GM18508 (cell line): ENCODE measurements around the gene PPIA.
"Not testable (repeated sequence)": the region's sequence is repeated elsewhere in the genome, so short reads cannot be mapped to it uniquely, and the experiment has no call there.

ENCODE experiments used
- ATAC-seq: cut with Tn5 transposase; IDR thresholded peaks from one replicate; pipeline ENCODE4 v1.9.1; 2021; ENCODE audit warnings: moderate number of reproducible peaks; ENCODE audit not compliant: insufficient read depth, unreplicated experiment

The PPIA gene

DNA sequence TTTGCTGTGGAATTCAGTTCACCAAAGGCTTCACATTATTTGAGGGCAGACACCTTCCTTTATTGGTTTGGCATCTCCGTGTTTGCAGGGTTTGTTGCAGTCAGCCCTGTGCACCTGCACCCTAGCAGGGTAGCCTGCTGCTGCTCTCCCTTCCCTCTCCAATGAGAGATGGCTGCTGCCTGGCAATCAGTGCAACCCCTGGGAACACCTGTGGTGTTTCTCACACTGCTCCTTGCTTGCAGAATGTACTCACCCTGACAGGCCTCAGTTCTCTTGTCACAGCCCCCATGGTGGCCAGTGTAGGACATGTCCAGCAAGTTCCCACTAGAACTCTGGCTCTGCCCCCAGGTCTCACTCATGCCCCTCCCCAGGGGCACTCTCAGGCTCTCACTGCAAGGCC is 12.1 kb upstream of the PPIA start:
- no peak for ATAC-seq

DNA sequence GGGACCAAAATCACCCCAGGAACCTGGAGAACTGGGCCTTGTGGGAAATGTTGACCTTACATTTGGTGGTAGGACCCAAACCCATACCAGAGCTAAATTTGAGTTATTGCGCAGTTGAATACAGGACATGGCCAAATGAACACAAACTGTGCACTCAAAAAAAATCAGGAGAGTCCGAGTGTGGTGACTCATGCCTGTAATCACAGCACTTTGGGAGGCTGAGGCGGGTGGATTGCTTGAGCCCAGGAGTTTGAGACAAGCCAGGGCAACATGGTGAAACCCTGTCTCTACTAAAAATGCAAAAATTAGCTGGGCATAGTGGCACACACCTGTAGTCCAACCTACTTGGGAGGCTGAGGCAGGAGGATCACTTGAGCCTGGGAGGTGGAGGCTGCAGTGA is 11.3 kb upstream of the PPIA start:
- not testable (repeated sequence) for ATAC-seq

DNA sequence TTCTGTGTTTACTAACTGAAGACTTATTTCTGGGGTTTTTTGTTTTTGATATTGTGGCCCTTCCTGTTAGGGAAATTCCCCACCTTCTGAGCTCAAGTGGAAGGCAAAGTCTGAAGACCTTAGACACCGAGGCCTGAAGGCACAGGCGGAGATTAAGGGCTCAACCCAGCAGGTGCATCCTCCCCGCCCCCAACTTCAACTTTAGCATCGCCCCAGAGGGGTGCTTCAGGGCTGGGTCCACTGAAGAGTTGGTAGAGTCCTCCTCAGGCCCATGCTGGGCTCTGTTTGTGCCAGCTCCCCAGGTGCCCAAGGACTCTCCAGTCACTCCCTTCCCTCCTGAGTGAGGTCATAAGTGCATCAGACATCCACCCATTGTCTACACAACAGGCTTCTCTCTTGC is 9.4 kb upstream of the PPIA start:
- no peak for ATAC-seq

DNA sequence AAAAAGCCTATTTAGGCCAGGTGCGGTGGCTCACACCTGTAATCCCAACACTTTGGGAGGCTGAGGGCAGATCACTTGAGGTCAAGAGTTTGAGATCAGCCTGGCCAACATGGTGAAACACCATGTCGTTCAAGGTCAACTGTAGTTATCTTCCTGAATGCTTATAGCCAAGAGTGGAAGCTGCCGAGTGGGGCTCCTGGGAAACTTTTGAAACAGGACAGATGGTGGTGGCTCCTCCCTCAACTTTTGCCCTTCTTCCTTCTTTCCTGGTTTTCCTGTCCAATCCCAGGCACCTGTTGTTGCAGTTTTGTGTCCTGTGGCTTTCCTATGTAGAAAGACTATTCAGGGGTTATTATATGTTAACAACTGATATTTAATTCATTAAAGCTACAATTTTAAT is 8.7 kb upstream of the PPIA start:
- ATAC-seq: no peak

DNA sequence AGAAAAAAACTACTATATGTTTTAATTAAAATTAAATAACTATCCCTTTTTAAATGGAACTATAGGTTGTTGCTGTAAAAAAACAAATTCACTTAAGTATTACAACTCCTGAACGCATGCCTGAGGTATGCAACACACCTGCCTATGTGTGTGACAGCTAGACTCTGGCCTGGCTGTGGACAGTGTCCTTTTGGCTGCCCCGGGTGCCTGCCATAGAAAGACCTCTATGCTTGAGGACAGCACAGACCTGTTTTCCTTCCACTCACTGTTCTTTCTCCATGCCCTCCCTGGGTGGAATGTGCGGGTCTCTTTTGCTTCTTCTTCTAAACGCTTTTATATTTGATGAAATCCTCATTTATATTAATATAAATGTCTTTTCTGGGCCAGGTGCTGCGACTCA is 6.5 kb upstream of the PPIA start:
- no peak for ATAC-seq

DNA sequence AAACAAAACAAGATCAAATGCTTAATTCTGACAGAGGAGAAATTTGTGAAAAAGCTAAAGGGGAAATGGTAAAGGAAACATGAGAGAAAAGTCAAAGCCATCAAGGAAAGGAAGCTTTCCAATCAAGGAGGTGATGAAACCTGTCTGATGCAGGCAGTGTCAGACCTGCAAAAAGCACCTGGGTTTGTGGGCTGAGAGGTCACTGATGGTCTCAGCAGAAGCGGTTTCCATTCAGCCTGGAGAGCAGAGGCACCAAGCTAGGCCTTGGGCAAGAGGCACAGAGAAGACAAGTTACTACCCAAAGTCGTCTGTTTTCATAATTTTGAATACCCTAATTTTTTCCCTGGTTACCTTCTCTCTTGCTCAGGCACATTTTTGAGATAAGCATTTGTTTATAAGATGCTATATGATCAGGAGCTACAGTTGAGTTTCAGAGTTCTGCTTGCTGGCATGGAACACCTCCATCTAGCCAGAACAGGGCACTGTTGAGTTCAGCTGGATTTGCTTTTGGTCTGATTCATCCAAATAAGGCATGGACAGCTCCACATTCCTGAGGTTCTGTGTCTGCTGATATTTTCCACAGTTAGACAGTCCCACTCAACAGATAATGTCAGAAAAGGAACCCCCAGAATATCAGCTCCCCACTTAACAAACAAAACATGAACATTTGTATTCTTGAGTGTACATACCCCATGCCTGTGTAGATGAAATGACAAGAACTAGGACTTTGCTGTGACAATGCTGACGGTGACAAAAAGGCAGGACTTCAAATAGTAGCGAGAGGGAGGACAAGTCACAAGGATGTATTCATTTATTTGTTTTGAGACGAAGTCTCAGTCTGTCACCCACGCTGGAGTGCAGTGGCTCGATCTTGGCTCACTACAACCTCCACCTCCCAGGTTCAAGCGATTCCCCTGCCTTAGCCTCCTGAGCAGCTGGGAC is 4.9 kb upstream of the PPIA start:
- no peak for ATAC-seq

DNA sequence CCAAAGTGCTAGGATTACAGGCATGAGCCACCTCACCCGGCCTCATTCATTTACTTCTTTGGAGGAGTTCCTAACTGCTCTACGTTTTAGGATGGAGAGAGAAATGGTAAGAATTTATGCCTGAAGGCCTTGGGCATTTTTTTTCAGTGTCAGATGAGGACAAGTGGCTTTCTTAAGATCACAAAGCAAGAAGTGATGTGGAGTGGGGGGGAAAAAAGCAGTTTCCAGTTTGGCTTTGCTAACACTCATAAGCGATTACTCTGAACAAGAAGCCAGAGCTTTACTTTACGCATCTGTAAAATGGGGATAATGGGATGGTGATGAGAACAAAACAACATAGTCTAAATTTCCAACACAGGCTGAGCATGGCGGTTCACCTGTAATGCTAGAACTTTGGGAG is 2.6 kb upstream of the PPIA start:
- ATAC-seq: no peak

DNA sequence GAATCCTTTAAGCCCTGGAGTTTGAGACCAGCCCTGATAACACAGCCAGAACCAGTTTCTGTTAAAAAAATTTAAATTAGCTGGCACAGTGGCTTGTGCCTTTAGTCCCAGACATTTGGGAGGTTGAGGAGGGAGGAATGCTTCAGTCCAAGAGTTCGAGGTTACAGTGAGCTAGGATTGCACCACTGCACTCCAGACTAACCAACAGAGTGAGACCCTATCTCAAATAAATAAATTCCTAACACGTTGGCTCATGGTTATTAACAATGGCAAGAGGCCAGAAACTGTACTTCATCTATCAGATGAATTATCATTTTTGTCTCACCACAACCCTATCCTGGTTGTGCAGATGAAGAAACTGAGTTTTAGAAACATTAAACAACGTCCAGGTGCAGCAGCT is 2.1 kb upstream of the PPIA start:
- ATAC-seq: no peak

DNA sequence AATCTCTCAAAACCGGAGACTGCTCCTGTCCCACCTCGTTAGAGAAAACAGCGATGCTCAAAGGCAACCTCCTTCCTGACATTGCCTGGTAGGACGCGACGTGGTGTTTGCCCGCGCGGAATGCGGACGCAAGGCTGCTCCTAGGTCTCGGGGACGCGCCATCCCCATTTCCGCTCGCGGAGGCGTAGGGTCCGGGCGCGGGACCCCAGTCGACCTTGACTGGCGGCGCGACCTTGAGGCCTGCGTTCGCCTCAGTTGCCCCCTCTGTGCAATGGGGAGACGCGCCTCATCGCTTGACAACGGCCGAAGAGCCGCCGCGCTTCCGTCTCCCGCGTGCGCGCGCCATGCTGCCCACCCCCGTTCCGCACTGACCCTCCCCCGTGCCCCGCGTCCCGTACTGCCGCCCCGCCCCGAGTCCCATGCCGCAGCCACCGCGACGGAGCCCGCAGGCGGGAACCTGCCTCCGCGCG is 412 bp upstream of the PPIA start:
- peak; percentile 5 for ATAC-seq

DNA sequence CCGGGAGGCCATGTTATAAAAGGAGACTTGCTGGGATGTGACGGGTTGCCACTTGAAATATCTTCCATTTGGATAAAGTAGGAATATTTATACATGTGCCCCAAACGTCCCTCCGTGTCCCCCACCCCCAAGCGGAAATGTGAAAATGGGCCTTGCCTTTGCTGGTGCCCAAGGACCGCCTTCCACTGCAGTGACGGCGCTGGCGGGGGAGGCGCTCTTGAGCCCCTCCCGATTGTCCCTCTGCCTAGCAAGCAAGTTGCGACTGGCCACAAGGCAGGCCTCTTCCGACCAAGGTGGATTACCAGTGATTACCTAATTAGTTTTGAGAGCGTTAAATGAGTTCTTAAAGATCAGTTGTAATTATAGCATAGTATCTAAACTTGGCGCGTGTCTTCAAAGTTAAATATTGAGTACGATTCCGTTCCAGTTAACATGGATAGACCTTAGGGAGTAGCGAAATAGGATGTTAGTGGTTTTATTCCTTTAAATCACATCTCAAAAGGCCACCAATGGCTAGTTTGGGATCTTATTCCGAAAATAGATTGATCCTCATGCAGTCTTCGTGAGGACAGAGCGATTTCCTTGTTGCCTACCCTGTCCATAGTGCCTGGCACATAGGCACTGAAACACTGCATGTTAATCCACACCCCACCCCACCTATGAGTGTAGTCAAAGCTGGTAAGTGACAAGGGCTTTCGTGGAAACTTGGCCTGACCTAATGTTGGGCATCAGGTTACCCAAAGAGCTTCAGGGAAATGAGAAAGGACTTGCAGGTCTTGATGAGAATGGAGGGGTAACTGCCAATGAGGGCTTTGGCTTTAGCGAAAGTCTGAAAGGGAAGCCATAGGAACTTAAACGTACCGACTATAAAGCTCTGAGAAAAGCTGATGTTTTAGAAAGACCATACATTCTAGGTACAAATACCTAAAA is 1.1 kb downstream of the PPIA start:
- no peak for ATAC-seq

DNA sequence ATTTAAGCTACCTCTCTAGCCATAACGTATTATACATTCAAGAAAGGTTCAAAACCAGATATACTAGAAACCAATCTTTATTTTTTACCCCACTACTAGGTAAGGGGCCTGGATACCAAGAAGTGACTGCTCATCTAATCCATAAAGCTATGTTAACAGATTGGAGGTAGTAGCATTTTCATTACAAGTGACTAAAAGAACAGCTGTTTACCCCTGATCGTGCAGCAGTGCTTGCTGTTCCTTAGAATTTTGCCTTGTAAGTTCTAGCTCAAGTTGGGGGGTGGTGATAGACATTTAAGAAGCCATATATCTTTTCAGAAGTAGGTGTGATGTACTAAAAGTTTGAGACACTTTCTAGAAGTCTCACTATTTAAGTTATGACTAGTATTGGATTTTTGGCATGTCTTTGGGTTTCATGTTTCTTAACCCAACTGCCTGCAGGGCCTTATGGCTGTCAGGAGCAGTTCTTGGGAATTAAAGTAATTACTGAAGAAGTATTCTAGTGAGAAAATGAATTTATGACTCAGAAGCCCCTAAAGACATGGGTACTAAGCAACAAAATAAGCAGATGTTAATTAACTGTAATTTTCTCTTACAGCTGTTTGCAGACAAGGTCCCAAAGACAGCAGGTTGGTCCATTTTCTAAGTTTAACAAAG is 2.3 kb downstream of the PPIA start:
- no peak for ATAC-seq

DNA sequence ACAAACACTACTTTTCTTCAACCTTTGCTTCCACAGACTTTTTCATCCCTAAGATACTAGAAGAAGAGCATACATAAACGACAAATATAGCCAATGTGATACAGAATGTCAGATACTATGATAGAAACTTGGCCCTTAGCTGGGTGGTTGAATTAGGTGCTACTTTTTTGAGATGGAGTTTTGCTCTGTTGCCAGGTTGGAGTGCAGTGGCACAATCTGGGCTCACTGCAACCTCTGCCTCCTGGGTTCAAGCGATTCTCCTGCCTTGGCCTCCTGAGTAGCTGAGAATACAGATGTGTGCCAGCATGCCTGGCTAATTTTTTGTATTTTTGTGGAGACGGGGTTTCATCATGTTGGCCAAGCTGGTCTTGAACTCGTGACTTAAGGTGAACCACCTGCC is 3.5 kb downstream of the PPIA start:
- no peak for ATAC-seq

DNA sequence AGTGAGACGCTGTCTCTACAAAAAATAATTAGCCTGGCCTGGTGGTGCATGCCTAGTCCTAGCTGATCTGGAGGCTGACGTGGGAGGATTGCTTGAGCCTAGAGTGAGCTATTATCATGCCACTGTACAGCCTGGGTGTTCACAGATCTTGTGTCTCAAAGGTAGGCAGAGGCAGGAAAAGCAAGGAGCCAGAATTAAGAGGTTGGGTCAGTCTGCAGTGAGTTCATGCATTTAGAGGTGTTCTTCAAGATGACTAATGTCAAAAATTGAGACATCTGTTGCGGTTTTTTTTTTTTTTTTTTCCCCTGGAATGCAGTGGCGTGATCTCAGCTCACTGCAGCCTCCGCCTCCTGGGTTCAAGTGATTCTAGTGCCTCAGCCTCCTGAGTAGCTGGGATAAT is 5.4 kb downstream of the PPIA start:
- ATAC-seq: no peak

DNA sequence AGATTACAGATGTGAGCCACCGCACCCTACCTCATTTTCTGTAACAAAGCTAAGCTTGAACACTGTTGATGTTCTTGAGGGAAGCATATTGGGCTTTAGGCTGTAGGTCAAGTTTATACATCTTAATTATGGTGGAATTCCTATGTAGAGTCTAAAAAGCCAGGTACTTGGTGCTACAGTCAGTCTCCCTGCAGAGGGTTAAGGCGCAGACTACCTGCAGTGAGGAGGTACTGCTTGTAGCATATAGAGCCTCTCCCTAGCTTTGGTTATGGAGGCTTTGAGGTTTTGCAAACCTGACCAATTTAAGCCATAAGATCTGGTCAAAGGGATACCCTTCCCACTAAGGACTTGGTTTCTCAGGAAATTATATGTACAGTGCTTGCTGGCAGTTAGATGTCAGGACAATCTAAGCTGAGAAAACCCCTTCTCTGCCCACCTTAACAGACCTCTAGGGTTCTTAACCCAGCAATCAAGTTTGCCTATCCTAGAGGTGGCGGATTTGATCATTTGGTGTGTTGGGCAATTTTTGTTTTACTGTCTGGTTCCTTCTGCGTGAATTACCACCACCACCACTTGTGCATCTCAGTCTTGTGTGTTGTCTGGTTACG is 6.0 kb downstream of the PPIA start:
- ATAC-seq: no peak

DNA sequence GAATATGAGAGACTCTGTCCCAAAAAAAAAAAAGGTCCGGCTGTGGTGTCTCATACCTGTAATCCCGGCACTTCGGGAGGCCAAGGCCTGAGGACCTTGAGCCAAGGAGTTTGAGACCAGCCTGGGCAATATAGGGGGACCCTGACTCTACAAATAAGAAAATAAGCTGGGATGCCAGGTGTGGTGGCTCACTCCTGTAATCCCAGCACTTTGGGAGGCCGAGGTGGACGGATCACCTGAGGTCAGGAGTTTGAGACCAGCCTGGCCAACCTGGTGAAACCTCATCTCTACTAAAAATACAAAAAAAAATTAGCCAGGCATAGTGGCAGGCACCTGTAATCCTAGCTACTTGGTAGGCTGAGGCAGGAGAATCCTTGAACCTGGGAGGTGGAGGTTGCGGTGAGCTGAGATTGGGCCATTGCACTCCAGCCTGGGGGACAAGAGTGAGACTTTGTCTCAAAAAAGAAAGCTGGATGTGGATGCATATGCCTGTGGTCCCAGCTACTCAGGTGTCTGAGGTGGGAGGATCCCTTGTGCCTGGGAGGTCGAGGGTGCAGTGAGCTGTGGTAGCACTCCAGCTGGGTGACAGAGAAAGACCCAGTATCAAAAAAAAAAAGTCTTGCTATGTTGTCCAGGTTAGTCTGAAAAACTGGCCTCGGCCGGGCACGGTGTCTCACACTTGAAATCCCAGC is 7.5 kb downstream of the PPIA start:
- not testable (repeated sequence) for ATAC-seq

DNA sequence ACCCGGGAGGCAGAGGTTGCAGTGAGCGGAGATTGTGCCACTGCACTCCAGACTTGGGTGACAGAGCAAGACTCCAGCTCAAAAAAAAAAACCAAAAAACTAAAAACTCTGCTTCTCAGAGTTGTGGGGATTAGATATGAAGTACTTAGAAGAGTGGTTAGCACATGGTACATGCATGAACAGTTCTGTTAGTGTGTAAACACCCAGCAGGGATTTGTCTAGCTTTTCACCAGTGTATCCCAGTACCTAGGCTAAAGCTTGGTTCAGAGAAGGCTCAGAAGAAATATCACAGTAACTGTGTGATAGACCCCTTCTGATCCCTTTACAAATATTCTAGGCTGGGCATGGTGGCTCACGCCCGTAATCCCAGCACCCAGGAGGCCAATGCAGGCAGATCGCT is 9.5 kb downstream of the PPIA start:
- ATAC-seq: no peak

DNA sequence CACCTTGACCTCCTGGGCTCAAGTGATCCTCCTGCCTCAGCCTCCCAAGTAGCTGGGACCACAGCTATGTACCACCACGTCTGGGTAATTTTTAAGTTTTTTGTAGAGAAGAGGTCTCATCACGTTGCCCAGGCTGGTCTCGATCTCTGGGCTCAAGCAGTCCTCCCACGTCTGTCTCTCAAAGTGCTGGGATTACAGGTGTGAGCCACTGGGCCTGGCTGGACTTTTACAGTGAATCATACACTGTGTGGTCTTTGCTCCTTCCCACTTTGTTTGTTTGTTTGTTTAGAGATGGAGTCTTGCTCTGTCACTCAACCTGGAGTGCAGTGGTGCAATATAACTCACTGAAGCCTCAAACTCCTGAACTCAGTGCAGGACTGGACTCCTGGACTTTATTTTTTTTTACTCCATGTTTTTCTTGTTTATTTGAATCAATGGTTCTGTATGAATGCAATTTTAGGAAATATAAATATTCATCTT is 12.5 kb downstream of the PPIA start:
- ATAC-seq: no peak

DNA sequence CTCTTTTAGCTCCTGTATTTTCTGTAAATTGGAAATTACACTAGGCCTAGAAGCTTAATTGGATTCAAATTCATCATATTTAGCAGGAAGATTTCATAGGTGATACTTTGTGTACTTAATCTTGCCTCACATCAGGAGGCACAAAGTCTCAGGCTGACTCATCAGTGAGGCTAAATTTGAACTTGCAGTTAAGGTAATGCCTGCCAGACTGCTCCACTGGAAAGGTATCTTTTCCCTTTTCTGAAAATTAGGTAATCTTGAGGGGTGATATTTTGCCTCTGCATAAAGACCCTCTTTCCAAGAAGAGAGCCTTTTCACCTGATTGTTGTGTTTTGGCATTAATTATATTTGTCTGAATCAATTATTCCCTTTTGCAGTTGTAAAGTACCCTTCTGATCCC is 14.6 kb downstream of the PPIA start:
- ATAC-seq: no peak

DNA sequence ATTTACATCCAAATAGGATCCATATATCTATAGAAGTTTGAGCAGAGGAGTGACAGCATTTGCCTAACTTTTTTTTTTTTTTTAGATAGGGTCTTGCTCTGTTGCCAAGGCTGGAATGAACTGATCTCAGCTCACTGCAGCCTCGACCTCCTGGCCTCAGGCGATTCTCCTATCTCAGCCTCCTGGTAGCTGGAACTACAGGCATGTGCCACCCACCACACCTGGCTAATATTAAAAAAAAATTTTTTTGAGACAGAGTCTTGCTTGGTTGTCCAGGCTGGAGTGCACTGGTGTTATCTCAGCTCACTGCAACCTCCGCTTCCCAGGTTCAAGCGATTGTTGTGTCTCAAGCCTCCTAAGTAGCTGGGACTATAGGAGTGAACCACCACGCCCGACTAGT is 15.1 kb downstream of the PPIA start:
- no peak for ATAC-seq

DNA sequence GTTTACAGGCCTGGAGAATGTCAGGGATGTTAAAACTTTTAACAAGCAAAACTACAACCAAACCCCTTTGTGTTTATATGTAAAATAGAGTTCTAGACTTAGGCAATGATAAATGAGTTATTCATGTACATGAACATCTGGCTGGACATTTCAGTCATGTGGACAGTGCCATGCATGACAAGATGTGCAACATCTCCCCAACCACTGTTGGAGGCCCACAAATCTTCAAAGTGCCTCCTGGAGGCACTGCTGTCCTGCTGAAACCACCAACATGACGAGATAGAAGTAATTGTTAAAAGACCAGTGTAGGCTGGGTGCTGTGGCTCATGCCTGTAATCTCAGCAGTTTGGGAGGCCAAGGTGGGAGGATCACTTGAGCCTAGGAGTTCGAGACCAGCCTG is 18.4 kb downstream of the PPIA start:
- ATAC-seq: no peak
